Activated CD8-positive, alpha-beta memory T cell treated with anti-CD3 and anti-CD28 coated beads for 24 hours (primary cell): ENCODE measurements around the gene HJURP.

Experiments used
- DNase-seq: peaks from one replicate; pipeline ENCODE4 v3.0.0-alpha.2; 2020

The HJURP gene

DNA sequence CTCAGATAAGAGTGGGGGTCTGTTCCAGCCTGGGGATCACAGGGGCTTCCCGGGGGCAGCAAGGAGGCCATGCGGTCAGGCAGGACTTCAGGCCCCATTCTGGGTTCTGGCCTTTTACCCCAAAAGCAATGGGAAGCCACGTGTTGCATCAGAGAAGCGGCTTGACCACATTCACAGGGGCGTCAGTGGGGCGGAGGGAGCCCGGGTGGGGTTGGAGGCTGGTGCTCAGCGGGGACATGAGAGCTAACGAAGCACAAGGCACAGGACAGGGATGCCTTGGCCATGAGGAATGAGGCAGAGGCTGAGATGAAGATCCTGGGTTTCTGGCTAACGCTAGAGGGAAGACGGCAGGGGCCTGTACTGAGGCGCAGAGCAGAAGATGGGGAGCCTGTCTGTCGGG lies 6.1 kb downstream of the HJURP start:
- no peak for DNase-seq

DNA sequence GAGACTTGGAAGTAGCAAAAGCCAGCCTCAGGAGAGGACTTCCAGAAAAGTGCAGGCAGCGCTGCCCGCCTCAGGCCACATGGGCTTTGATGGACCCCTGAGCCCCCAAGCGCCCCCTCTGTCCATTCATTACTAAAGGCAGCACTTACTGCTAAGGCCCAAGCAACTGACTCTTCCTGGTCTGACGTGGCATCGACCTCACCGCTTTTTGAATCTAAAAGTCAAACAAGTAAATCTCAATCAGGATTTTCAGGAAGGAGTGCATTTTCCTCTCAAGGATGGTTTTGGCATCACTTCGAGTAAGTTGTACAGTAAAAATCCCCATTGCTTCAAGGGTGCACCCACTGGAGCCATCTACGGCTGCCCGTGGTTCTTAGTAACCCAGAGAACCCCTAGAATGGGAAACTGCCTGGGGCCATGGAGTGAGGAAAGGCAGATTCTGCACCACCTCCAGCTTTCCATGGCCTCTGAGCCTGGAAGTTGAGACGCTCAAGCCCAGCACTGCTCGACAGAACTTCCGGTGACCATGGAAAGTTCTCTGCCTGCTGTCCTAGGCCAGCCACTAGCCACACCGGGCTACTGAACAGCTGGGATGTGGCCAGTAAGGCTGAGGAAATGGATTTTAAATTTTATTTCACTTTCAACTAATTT lies 7.0 kb downstream of the HJURP start:
- no peak for DNase-seq

GRCh38 chr2:233846387-233847247 lies 7.7 kb downstream of the HJURP start:
- DNase-seq: no peak

- DNase-seq: peak; percentile 42
These were observed 8.9 kb downstream of the HJURP start for GRCh38 chr2:233845301-233846060.

DNA sequence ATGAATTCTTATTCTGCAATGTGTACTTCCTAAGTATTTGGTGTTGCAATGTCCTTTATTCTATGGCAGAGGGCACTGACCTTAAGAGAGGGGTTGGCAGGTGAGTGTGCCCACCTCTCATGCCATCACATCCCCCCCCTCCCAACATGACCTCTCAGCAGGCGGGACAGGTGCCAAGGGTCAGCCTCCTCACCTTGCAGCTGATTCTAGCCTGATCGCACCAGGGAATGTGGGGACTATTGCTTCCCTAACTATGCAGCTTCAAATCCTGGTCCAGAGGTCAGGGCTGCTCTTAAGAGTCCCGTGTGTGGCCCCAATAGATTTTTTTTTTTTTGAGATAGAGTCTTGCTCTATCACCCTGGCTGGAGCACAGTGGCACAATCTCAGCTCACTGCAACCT lies 9.5 kb downstream of the HJURP start:
- no peak for DNase-seq

DNA sequence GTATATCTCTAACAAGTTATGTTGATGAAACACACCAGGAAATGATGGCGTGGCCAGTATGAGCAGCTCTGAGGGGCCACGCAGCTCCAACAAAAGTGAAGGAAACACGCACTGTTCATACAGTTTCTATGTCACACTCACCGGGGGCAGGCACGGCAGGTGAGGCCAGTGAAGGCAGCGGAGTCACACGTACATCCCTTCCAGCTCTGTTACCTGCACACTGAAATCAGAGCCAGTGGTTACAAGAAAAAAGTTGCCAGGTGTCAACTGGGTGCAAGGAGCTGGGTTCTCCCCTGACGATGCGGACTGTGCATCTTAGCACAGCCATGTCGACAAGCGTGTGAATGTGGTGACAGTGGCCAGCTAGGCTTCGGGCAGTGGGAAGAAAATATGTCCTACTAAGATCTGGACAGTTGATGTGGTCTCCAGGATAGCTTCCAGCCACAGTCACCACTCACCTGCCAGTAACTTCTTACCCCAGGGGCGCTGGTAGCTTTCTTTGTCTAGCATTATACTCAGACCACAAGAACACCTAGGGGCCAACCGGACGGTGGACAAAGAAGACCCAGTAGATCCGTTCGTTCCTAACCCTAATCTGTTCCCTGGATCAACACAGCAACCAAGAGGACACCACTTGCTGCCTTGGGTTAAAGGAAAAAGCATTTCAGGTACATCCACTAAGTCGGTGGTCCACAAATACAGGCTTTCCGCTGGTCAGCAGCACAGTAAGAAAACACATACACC lies 10.1 kb downstream of the HJURP start:
- no peak for DNase-seq

GRCh38 chr2:233841183-233841582 lies 13.2 kb downstream of the HJURP start:
- no peak for DNase-seq

- no peak for DNase-seq
These were observed 13.8 kb downstream of the HJURP start for GRCh38 chr2:233840520-233840919.

GRCh38 chr2:233839447-233839820 lies 14.9 kb downstream of the HJURP start:
- DNase-seq: no peak

GRCh38 chr2:233838726-233839446 lies 15.4 kb downstream of the HJURP start:
- DNase-seq: peak; percentile 38

GRCh38 chr2:233838251-233838650 lies 16.1 kb downstream of the HJURP start:
- DNase-seq: no peak

DNA sequence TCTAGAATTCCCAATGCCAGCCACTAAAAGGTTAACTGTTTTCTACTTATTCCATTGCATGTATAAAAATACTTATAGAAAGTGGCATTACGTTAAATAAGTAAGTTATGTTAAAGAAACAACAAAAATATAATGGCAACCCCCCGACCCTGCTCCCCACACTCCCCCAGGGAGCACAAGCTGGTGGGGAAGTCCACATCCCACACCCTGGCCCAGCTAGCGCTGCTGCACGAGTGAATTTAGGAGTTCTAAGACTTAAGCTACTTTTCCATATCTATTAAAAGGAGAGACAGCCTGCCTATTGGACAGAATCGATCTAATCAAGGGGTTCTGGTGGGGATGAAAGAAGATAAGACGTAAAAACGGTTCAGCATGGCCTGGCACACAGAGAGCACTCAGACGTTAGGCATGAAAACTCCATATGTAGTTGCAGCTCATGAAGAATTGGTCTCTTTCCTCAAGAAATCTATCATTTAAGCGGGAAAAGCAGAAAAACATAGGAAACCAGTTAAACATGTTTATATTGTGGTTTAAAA lies 16.6 kb downstream of the HJURP start:
- DNase-seq: no peak

- DNase-seq: no peak
These were observed 18.0 kb downstream of the HJURP start for GRCh38 chr2:233836359-233836758.

DNA sequence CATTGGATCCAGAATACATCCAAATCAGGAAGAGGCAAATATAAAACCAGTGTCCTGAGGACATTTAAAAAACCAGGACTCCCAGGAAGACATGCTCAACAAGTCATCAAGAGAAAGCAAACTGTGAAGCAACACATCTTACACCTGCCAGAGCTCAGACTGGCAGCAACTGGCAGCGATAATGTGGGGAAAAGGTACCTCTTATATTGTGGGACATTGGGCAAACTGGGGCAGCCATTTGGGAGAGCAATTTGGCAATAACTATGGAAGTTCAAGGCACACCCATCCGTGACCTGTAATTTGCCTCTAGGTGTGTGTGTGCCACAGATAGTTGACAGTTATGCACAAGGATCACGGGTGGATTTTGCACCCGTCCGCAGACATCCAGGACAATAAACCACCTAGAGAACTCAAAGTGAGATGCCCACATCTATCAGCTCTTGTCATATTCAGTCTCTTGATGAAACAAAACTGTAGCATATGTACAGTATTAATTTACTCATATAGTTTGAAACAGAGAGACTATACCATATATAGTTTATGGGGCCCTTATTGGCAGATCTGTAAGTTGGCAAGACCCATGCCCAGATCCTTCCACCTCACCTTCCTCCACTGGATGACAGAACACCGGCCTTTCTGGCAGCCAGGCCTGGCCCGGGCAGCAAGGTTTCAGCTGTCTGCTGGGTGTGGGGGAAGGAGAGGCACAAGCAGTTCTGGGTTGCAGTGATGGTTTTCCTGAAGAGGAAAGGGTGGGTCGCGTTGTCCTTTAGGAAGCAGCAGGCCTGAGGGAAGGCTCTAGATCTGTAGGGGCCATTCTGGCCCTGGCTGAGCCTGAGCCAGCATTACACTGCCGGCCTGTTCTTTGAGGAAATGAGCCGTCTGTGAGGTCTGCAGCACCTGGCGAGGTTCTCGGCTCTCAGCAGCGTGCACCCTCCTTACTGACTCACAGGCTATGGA lies 18.8 kb downstream of the HJURP start:
- peak; percentile 35 for DNase-seq

- no peak for DNase-seq
These were observed 21.0 kb downstream of the HJURP start for GRCh38 chr2:233833345-233833744.

- DNase-seq: no peak
These were observed 21.4 kb downstream of the HJURP start for GRCh38 chr2:233832869-233833311.

GRCh38 chr2:233832414-233832813 lies 21.9 kb downstream of the HJURP start:
- no peak for DNase-seq

- DNase-seq: no peak
These were observed 22.5 kb downstream of the HJURP start for GRCh38 chr2:233831861-233832260.

GRCh38 chr2:233831011-233831721 lies 23.2 kb downstream of the HJURP start:
- no peak for DNase-seq
